ENCODE data around the gene LMOD1. TPM values are rescaled to one million over a fixed set of nuclear protein-coding genes. Genes with fewer than 3 reads are reported as not detected.
"Not testable (repeated sequence)": the region's sequence is repeated elsewhere in the genome, so short reads cannot be mapped to it uniquely, and the experiment has no call there.

Gene LMOD1
- total RNA-seq, 3 donors from 2014 or later, result 11.6 to 442 (median 37.4) TPM

DNA sequence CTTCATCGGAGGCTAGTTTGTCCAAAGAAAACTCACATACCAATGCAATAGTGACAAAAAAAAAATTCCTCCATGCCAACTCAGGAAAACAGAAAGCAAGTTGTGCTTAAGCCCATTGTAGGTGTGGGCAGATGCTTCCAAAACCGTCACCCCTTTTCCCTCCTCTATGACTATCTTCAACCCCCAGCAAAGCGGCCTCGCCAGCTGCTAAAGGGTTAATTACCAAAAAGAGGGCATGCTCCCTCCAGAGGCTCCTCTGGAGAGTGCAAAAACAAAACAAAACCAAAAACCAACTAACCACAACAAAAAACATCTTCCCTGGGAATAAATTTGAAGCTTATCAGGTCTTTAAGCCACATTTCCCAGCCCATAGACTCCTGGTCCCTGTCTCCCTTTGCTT is 1.2 kb downstream of the LMOD1 start:
- ATAC-seq, result no peak
- Histone ChIP-seq H3K9me3 (no peaks in the 10 kb centered on the region), H3K36me3 (ENCODE audit: low read depth) (no peaks in the 10 kb centered on the region), H3K4me3 (no peak overlapping the region), H3K4me1 (ENCODE audit: low read depth) (no peaks in the 10 kb centered on the region)
- intact Hi-C loops (cut with DNase I, micrococcal nuclease), result loop anchor here in 1 of 2 donors (5.0 kb wide), 1 partner anchor 48 kb away; no protein-coding TSS in a partner anchor
- TF ChIP-seq CTCF (IDR thresholded peaks at IDR 0.05), result no peak
- DNase-seq, result no peak

DNA sequence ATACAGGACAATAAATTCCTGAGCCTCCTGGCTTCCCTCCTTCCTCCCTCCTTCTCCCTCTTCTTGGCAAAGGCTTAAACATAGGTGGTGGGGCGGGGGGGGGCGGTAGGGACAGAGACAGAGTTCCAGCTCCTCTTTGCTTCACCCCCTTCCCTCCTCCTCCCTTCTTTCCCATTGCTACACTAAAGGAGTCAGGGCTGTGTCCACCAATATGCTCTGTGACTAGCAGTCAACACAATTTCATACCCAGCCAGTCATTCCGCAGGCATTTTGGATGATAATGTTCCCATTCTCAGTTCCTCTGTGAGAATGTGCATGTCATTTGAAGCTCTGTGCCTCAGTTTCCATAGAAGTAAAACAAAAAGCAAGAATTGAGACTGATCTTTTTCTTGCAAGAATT is 1.7 kb downstream of the LMOD1 start:
- no peaks in the 10 kb centered on the region for H3K9me3 ChIP-seq
- H3K4me1 ChIP-seq (ENCODE audit: low read depth), result no peaks in the 10 kb centered on the region
- no peaks in the 10 kb centered on the region for H3K36me3 ChIP-seq (ENCODE audit: low read depth)
- ATAC-seq (no peak), DNase-seq (no peak)
- intact Hi-C loops (cut with DNase I, micrococcal nuclease), result loop anchor here in 1 of 2 donors (5.0 kb wide), 1 partner anchor 47 kb away; no protein-coding TSS in a partner anchor
- TF ChIP-seq CTCF (IDR thresholded peaks at IDR 0.05), result no peak
- H3K4me3 ChIP-seq, result no peak overlapping the region

DNA sequence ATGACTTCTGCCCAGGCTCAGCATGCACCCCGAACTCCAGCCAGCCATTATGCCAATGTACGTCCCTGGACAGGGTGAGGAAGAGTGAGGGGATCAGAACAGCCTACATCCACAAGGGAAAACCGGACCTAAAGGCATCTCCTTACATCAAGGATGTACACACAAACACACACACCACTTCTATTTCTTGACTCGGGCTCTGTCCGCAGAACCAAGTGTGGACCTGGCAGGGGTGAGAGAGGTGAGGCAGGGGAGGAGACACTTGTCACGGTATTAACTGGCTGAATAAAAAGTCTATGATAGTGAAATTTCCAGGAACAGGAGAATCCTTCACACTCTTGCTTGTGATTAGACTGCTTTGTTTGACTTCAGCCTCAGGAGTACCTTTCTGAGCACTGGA is 2.3 kb downstream of the LMOD1 start:
- H3K9me3 ChIP-seq, result no peaks in the 10 kb centered on the region
- DNase-seq (no peak), ATAC-seq (no peak)
- no peak for TF ChIP-seq CTCF (IDR thresholded peaks at IDR 0.05)
- no peaks in the 10 kb centered on the region for H3K4me1 ChIP-seq (ENCODE audit: low read depth)
- H3K4me3 ChIP-seq, result no peak overlapping the region
- intact Hi-C loops (cut with DNase I, micrococcal nuclease), result no loop called here
- no peaks in the 10 kb centered on the region for H3K36me3 ChIP-seq (ENCODE audit: low read depth)

GRCh38 chr1:201942129-201942495 is 4.2 kb downstream of the LMOD1 start:
- no peak for ATAC-seq
- TF ChIP-seq CTCF (IDR thresholded peaks at IDR 0.05), result no peak
- H3K4me1 ChIP-seq (ENCODE audit: low read depth), result no peaks in the 10 kb centered on the region
- intact Hi-C loops (cut with DNase I, micrococcal nuclease), result no loop called here
- no peak overlapping the region for H3K4me3 ChIP-seq
- DNase-seq, result no peak
- no peaks in the 10 kb centered on the region for H3K9me3 ChIP-seq
- H3K36me3 ChIP-seq (ENCODE audit: low read depth), result no peaks in the 10 kb centered on the region

DNA sequence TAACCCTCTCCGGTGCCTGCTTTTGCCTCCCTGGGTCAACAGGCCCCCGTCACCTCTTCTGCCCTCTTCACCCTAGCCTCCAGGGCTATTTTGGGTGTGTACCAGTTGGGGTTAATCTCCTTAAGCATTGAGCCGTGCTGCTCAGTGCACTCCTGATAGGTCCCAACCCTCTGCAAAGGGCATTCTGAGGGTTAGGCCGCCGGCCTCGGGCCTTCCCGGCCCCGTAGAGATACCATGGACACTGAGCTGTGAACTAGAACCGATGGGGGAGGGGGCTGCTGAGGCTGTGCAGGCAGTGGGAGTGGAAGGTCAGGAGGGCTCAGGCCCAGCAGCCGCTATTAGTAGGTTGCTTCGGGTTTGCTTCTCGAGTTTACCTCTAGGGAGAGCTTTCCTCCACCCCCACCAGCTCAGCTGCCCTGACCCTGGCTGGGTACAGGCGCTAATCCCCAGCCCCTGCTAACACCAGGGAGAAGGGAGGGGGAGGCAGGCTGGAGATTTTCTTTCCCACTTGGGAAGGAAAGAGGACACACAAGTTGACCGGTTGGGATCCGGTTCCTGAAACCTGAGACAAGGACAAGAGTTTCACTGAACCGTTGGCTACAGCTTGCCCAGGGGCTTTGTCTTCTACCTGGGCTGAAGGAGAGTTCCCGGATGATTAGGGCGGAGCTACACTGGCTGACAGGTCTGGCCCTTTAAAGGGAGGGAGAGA is 4.8 kb downstream of the LMOD1 start:
- no peak for ATAC-seq
- intact Hi-C loops (cut with DNase I, micrococcal nuclease), result no loop called here
- Histone ChIP-seq H3K4me3 (no peak overlapping the region), H3K9me3 (no peaks in the 10 kb centered on the region), H3K4me1 (ENCODE audit: low read depth) (no peaks in the 10 kb centered on the region), H3K36me3 (ENCODE audit: low read depth) (no peaks in the 10 kb centered on the region)
- TF ChIP-seq CTCF (IDR thresholded peaks at IDR 0.05), result no peak
- DNase-seq, result no peak

DNA sequence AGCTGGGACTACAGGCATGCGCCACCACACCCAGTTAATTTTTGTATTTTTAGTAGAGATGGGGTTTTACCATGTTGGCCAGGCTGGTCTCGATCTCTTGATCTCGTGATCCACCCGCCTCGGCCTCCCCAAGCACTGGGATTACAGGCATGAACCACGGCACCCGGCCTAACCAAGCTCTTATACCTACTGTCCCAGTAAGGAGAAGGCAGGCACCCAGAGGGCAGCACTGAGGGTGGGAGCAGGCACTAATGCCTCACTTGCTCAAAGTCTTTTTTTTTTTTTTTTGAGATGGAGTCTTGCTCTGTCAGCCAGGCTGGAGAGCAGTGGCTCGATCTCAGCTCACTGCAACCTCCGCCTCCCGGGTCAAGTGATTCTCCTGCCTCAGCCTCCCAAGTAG is 6.0 kb downstream of the LMOD1 start:
- ATAC-seq; H3K9me3 ChIP-seq; intact Hi-C loops (cut with DNase I, micrococcal nuclease); DNase-seq; H3K36me3 ChIP-seq (ENCODE audit: low read depth); H3K4me3 ChIP-seq; H3K4me1 ChIP-seq (ENCODE audit: low read depth): not testable (repeated sequence)
